ENCODE results near the gene COP1.
"Not testable (repeated sequence)": the region's sequence is repeated elsewhere in the genome, so short reads cannot be mapped to it uniquely, and the experiment has no call there.

COP1 gene

GRCh38 chr1:176206961-176207902 lies at the start of gene COP1:
COP1 (minus strand) TSS chr1:176207286; CDS start chr1:176206978, 308 bp downstream.
- Histone ChIP-seq H3K36me3 (ENCODE audit: control insufficient read depth in 5 of 5, insufficient read depth in 5 of 5, low read length in 5 of 5) (no peaks in the 10 kb centered on the region), H3K27ac (ENCODE audit: low read depth, low read length) (peak within 1 kb of the TSS; percentile 90), H3K27me3 (ENCODE audit: control insufficient read depth in 5 of 5, insufficient read depth in 4 of 5, low read length in 5 of 5) (no peaks in the 10 kb centered on the region), H3K9ac (ENCODE audit: low read length in 5 of 5) (peak within 1 kb of the TSS; percentile 91 to 95 (median 94)), H3K4me3 (ENCODE audit: low read depth in 1 of 5, low read length in 5 of 5) (peak within 1 kb of the TSS; percentile 79 to 98 (median 95)), H3K4me1 (ENCODE audit: control insufficient read depth in 5 of 5, insufficient read depth in 5 of 5, low read length in 5 of 5) (peaks cover 6 to 36% (median 34%) of the 10 kb centered on the region in 5 donors), H3K9me3 (ENCODE audit: control insufficient read depth in 5 of 5, low read length in 5 of 5) (no peaks in the 10 kb centered on the region)

- no peaks in the 10 kb centered on the region for H3K36me3 ChIP-seq (ENCODE audit: control insufficient read depth in 5 of 5, insufficient read depth in 5 of 5, low read length in 5 of 5)
- H3K27me3 ChIP-seq (ENCODE audit: control insufficient read depth in 5 of 5, insufficient read depth in 4 of 5, low read length in 5 of 5) = no peaks in the 10 kb centered on the region
- H3K27ac ChIP-seq (ENCODE audit: low read depth, low read length) = no peak overlapping the region
- H3K4me3 ChIP-seq (ENCODE audit: low read depth in 1 of 5, low read length in 5 of 5) = no peak overlapping the region
- no peak overlapping the region for H3K9ac ChIP-seq (ENCODE audit: low read length in 5 of 5)
- no peaks in the 10 kb centered on the region for H3K4me1 ChIP-seq (ENCODE audit: control insufficient read depth in 5 of 5, insufficient read depth in 5 of 5, low read length in 5 of 5)
- no peaks in the 10 kb centered on the region for H3K9me3 ChIP-seq (ENCODE audit: control insufficient read depth in 5 of 5, low read length in 5 of 5)
Observed at GRCh38 chr1:176252191-176252590, 45.1 kb upstream of the COP1 start.

- Histone ChIP-seq H3K9me3 (ENCODE audit: control insufficient read depth in 5 of 5, low read length in 5 of 5) (no peaks in the 10 kb centered on the region), H3K36me3 (ENCODE audit: control insufficient read depth in 5 of 5, insufficient read depth in 5 of 5, low read length in 5 of 5) (no peaks in the 10 kb centered on the region), H3K27me3 (ENCODE audit: control insufficient read depth in 5 of 5, insufficient read depth in 4 of 5, low read length in 5 of 5) (no peaks in the 10 kb centered on the region), H3K27ac (ENCODE audit: low read depth, low read length) (no peak overlapping the region), H3K4me3 (ENCODE audit: low read depth in 1 of 5, low read length in 5 of 5) (no peak overlapping the region), H3K4me1 (ENCODE audit: control insufficient read depth in 5 of 5, insufficient read depth in 5 of 5, low read length in 5 of 5) (no peaks in the 10 kb centered on the region), H3K9ac (ENCODE audit: low read length in 5 of 5) (no peak overlapping the region)
Observed at GRCh38 chr1:176244851-176245250, 37.8 kb upstream of the COP1 start.

- no peak overlapping the region for H3K27ac ChIP-seq (ENCODE audit: low read depth, low read length)
Observed at GRCh38 chr1:176243746-176244145, 36.7 kb upstream of the COP1 start.

GRCh38 chr1:176241385-176242015 lies 34.4 kb upstream of the COP1 start:
- no peak overlapping the region for H3K27ac ChIP-seq (ENCODE audit: low read depth, low read length)
- H3K27me3 ChIP-seq (ENCODE audit: control insufficient read depth in 5 of 5, insufficient read depth in 4 of 5, low read length in 5 of 5) = no peaks in the 10 kb centered on the region
- no peaks in the 10 kb centered on the region for H3K4me1 ChIP-seq (ENCODE audit: control insufficient read depth in 5 of 5, insufficient read depth in 5 of 5, low read length in 5 of 5)
- H3K9me3 ChIP-seq (ENCODE audit: control insufficient read depth in 5 of 5, low read length in 5 of 5) = no peaks in the 10 kb centered on the region
- H3K9ac ChIP-seq (ENCODE audit: low read length in 5 of 5) = no peak overlapping the region
- H3K4me3 ChIP-seq (ENCODE audit: low read depth in 1 of 5, low read length in 5 of 5) = no peak overlapping the region
- H3K36me3 ChIP-seq (ENCODE audit: control insufficient read depth in 5 of 5, insufficient read depth in 5 of 5, low read length in 5 of 5) = no peaks in the 10 kb centered on the region

More at GRCh38 chr1:176243746-176244145, 36.7 kb upstream of the COP1 start:
- Histone ChIP-seq H3K9me3 (ENCODE audit: control insufficient read depth in 5 of 5, low read length in 5 of 5) (no peaks in the 10 kb centered on the region), H3K4me1 (ENCODE audit: control insufficient read depth in 5 of 5, insufficient read depth in 5 of 5, low read length in 5 of 5) (no peaks in the 10 kb centered on the region), H3K27me3 (ENCODE audit: control insufficient read depth in 5 of 5, insufficient read depth in 4 of 5, low read length in 5 of 5) (no peaks in the 10 kb centered on the region), H3K4me3 (ENCODE audit: low read depth in 1 of 5, low read length in 5 of 5) (no peak overlapping the region), H3K9ac (ENCODE audit: low read length in 5 of 5) (no peak overlapping the region), H3K36me3 (ENCODE audit: control insufficient read depth in 5 of 5, insufficient read depth in 5 of 5, low read length in 5 of 5) (no peaks in the 10 kb centered on the region)

- not testable (repeated sequence) for H3K9ac ChIP-seq (ENCODE audit: low read length in 5 of 5); H3K36me3 ChIP-seq (ENCODE audit: control insufficient read depth in 5 of 5, insufficient read depth in 5 of 5, low read length in 5 of 5); H3K4me1 ChIP-seq (ENCODE audit: control insufficient read depth in 5 of 5, insufficient read depth in 5 of 5, low read length in 5 of 5); H3K4me3 ChIP-seq (ENCODE audit: low read depth in 1 of 5, low read length in 5 of 5); H3K27ac ChIP-seq (ENCODE audit: low read depth, low read length); H3K27me3 ChIP-seq (ENCODE audit: control insufficient read depth in 5 of 5, insufficient read depth in 4 of 5, low read length in 5 of 5); H3K9me3 ChIP-seq (ENCODE audit: control insufficient read depth in 5 of 5, low read length in 5 of 5)
Observed at GRCh38 chr1:176233657-176234056, 26.6 kb upstream of the COP1 start.

- Histone ChIP-seq H3K27ac (ENCODE audit: low read depth, low read length) (no peak overlapping the region), H3K4me1 (ENCODE audit: control insufficient read depth in 5 of 5, insufficient read depth in 5 of 5, low read length in 5 of 5) (no peaks in the 10 kb centered on the region)
Observed at GRCh38 chr1:176227579-176227978, 20.5 kb upstream of the COP1 start.

GRCh38 chr1:176225911-176226310 lies 18.8 kb upstream of the COP1 start:
- H3K4me3 ChIP-seq (ENCODE audit: low read depth in 1 of 5, low read length in 5 of 5) = no peak overlapping the region
- H3K27ac ChIP-seq (ENCODE audit: low read depth, low read length) = no peak overlapping the region
- H3K27me3 ChIP-seq (ENCODE audit: control insufficient read depth in 5 of 5, insufficient read depth in 4 of 5, low read length in 5 of 5) = no peaks in the 10 kb centered on the region
- no peaks in the 10 kb centered on the region for H3K36me3 ChIP-seq (ENCODE audit: control insufficient read depth in 5 of 5, insufficient read depth in 5 of 5, low read length in 5 of 5)
- H3K9me3 ChIP-seq (ENCODE audit: control insufficient read depth in 5 of 5, low read length in 5 of 5) = no peaks in the 10 kb centered on the region
- no peaks in the 10 kb centered on the region for H3K4me1 ChIP-seq (ENCODE audit: control insufficient read depth in 5 of 5, insufficient read depth in 5 of 5, low read length in 5 of 5)
- H3K9ac ChIP-seq (ENCODE audit: low read length in 5 of 5) = no peak overlapping the region

More at GRCh38 chr1:176227579-176227978, 20.5 kb upstream of the COP1 start:
- H3K9ac ChIP-seq (ENCODE audit: low read length in 5 of 5) = no peak overlapping the region
- H3K4me3 ChIP-seq (ENCODE audit: low read depth in 1 of 5, low read length in 5 of 5) = no peak overlapping the region
- H3K27me3 ChIP-seq (ENCODE audit: control insufficient read depth in 5 of 5, insufficient read depth in 4 of 5, low read length in 5 of 5) = no peaks in the 10 kb centered on the region
- H3K36me3 ChIP-seq (ENCODE audit: control insufficient read depth in 5 of 5, insufficient read depth in 5 of 5, low read length in 5 of 5) = no peaks in the 10 kb centered on the region
- peaks cover 0 to 3% (median 0%) of the 10 kb centered on the region in 5 donors for H3K9me3 ChIP-seq (ENCODE audit: control insufficient read depth in 5 of 5, low read length in 5 of 5)

GRCh38 chr1:176225479-176225875 lies 18.4 kb upstream of the COP1 start:
- Histone ChIP-seq H3K4me1 (ENCODE audit: control insufficient read depth in 5 of 5, insufficient read depth in 5 of 5, low read length in 5 of 5) (no peaks in the 10 kb centered on the region), H3K27ac (ENCODE audit: low read depth, low read length) (no peak overlapping the region), H3K4me3 (ENCODE audit: low read depth in 1 of 5, low read length in 5 of 5) (no peak overlapping the region), H3K27me3 (ENCODE audit: control insufficient read depth in 5 of 5, insufficient read depth in 4 of 5, low read length in 5 of 5) (no peaks in the 10 kb centered on the region), H3K9ac (ENCODE audit: low read length in 5 of 5) (no peak overlapping the region), H3K9me3 (ENCODE audit: control insufficient read depth in 5 of 5, low read length in 5 of 5) (no peaks in the 10 kb centered on the region), H3K36me3 (ENCODE audit: control insufficient read depth in 5 of 5, insufficient read depth in 5 of 5, low read length in 5 of 5) (no peaks in the 10 kb centered on the region)

- H3K27ac ChIP-seq (ENCODE audit: low read depth, low read length) = no peak overlapping the region
- H3K9me3 ChIP-seq (ENCODE audit: control insufficient read depth in 5 of 5, low read length in 5 of 5) = no peaks in the 10 kb centered on the region
- no peaks in the 10 kb centered on the region for H3K27me3 ChIP-seq (ENCODE audit: control insufficient read depth in 5 of 5, insufficient read depth in 4 of 5, low read length in 5 of 5)
- H3K9ac ChIP-seq (ENCODE audit: low read length in 5 of 5) = no peak overlapping the region
- H3K4me3 ChIP-seq (ENCODE audit: low read depth in 1 of 5, low read length in 5 of 5) = no peak overlapping the region
- H3K4me1 ChIP-seq (ENCODE audit: control insufficient read depth in 5 of 5, insufficient read depth in 5 of 5, low read length in 5 of 5) = no peaks in the 10 kb centered on the region
- no peaks in the 10 kb centered on the region for H3K36me3 ChIP-seq (ENCODE audit: control insufficient read depth in 5 of 5, insufficient read depth in 5 of 5, low read length in 5 of 5)
Observed at GRCh38 chr1:176222196-176222595, 15.1 kb upstream of the COP1 start.
